Endothelial cell of umbilical vein (primary cell): ENCODE results near the gene TMEM14A. TPM values are rescaled to one million over a fixed set of nuclear protein-coding genes. Genes with fewer than 3 reads are reported as not detected.

Experiments
- BruUV-seq: library from RNA; stranded (reverse); fragments of 400-500 nt; replicated peaks from 2 replicates; lab custom pipeline; 2021; lab: Mats Ljungman, UMichigan
- CTCF ChIA-PET: fragments of 300-600, 350-600 bp; sonication (Branson Sonifier 250); formaldehyde crosslinking; loops from one replicate; lab custom pipeline; 2021; ENCODE audit warnings: antibody characterized with exemption, inconsistent platforms; lab: Charles Lee
- POLR2A ChIA-PET: fragments of 300-600, 350-600 bp; sonication (Branson Sonifier 250); formaldehyde crosslinking; loops from one replicate; lab custom pipeline; 2021; ENCODE audit warnings: antibody characterized with exemption, inconsistent platforms; lab: Charles Lee
- DNase-seq: peaks from one replicate; pipeline ENCODE4 v3.0.0-alpha.2; 2011; ENCODE audit warnings: low read depth, low spot score
- FAIRE-seq: peaks from 2 replicates; lab custom pipeline; 2011; peaks lifted over from hg19 to GRCh38; lab: Jason Lieb, UNC
- H2AFZ ChIP-seq: 2 replicates; pipeline ENCODE4 v1.6.0; 2012; ENCODE audit warnings: low read depth, low read length, control low read depth, inconsistent platforms
- H3K27ac ChIP-seq: 2 replicates; pipeline ENCODE4 v1.5.1; 2011; ENCODE audit warnings: low read depth, mild to moderate bottlenecking, control low read depth, low read length, moderate library complexity; ENCODE audit not compliant: insufficient read depth
- H3K27me3 ChIP-seq, 2 experiments: 2 replicates each; pipeline versions ENCODE4 v1.6.0 to v1.6.1; 2011; ENCODE audit warnings: low read length in 2 of 2, mixed read lengths in 1 of 2; ENCODE audit not compliant: control insufficient read depth in 2 of 2, insufficient read depth in 2 of 2
- H3K36me3 ChIP-seq, 2 experiments: 2 replicates in 1 of 2; 3 replicates in 1 of 2; pipeline ENCODE4 v1.5.1; 2011; ENCODE audit warnings: low read length in 2 of 2, mild to moderate bottlenecking in 1 of 2, moderate library complexity in 1 of 2; ENCODE audit not compliant: control insufficient read depth in 2 of 2, insufficient read depth in 2 of 2; ENCODE audit errors: extremely low read depth in 1 of 2
- H3K4me1 ChIP-seq: 3 replicates; pipeline ENCODE4 v1.5.1; 2011; ENCODE audit warnings: mild to moderate bottlenecking, low read length; ENCODE audit not compliant: control insufficient read depth, insufficient read depth; ENCODE audit errors: extremely low read depth
- H3K4me2 ChIP-seq: 2 replicates; pipeline ENCODE4 v1.6.1; 2011; ENCODE audit warnings: low read length, control low read depth, mixed read lengths; ENCODE audit not compliant: insufficient read depth
- H3K4me3 ChIP-seq, 3 experiments: fragments of 200-600 bp in 1 of 3; sonication (generic), shearing (Covaris generic) in 1 of 3; replicated peaks in 1 of 3; 2 replicates each; pipeline ENCODE4 v1.5.1; 2011 to 2016; ENCODE audit warnings: control low read depth in 3 of 3, low read length in 3 of 3, mild to moderate bottlenecking in 2 of 3, inconsistent platforms in 1 of 3, low read depth in 1 of 3, moderate library complexity in 1 of 3; ENCODE audit not compliant: insufficient read depth in 1 of 3
- H3K79me2 ChIP-seq: 2 replicates; pipeline ENCODE4 v1.6.0; 2012; ENCODE audit warnings: low read length, inconsistent platforms; ENCODE audit not compliant: control insufficient read depth, insufficient read depth
- H3K9ac ChIP-seq: replicated peaks from 2 replicates; pipeline ENCODE3; 2011; ENCODE audit warnings: low read length, control low read depth; ENCODE audit not compliant: insufficient read depth; ENCODE audit errors: extremely low read depth
- H3K9me1 ChIP-seq: replicated peaks from 3 replicates; pipeline ENCODE4 v1.6.0; 2011; ENCODE audit warnings: mild to moderate bottlenecking, low read length; ENCODE audit not compliant: control insufficient read depth, insufficient read depth; ENCODE audit errors: extremely low read depth
- H3K9me3 ChIP-seq: replicated peaks from 2 replicates; pipeline ENCODE4 v1.5.1; 2012; ENCODE audit warnings: low read length, inconsistent platforms; ENCODE audit not compliant: control insufficient read depth, insufficient read depth
- H4K20me1 ChIP-seq: replicated peaks from 2 replicates; pipeline ENCODE3; 2011; ENCODE audit warnings: mild to moderate bottlenecking, low read length; ENCODE audit not compliant: control insufficient read depth, insufficient read depth; ENCODE audit errors: extremely low read depth
- CTCF ChIP-seq, 2 donors: IDR thresholded peaks; 1 replicate in 1 of 2; 2 replicates in 1 of 2; pipeline ENCODE4 v1.5.1; 2011; ENCODE audit warnings: low read length in 2 of 2, mild to moderate bottlenecking in 2 of 2, moderate library complexity in 2 of 2, control low read depth in 1 of 2, inconsistent platforms in 1 of 2, low read depth in 1 of 2; ENCODE audit not compliant: insufficient read depth in 1 of 2; ENCODE audit errors: extremely low read depth in 1 of 2
- EZH2 ChIP-seq: IDR thresholded peaks from 2 replicates; pipeline ENCODE4 v1.6.1; 2012; ENCODE audit warnings: borderline replicate concordance, low read depth, mild to moderate bottlenecking, moderate library complexity, low read length, inconsistent platforms; ENCODE audit not compliant: severe bottlenecking
- FOS ChIP-seq: IDR thresholded peaks from 2 replicates; pipeline ENCODE4 v1.6.1; 2011; ENCODE audit warnings: mild to moderate bottlenecking, low read length, moderate library complexity, borderline replicate concordance; ENCODE audit not compliant: insufficient read depth
- GATA2 ChIP-seq: IDR thresholded peaks from 2 replicates; pipeline ENCODE4 v1.7.0; 2011; ENCODE audit warnings: low read depth, mild to moderate bottlenecking, moderate library complexity, mixed read lengths, low read length; ENCODE audit not compliant: insufficient read length, insufficient read depth
- JUN ChIP-seq: IDR thresholded peaks from 2 replicates; pipeline ENCODE4 v1.6.1; 2011; ENCODE audit warnings: borderline replicate concordance, low read depth; ENCODE audit not compliant: insufficient read length, insufficient read depth
- MYC ChIP-seq: IDR thresholded peaks from one replicate; pipeline ENCODE4 v1.6.1; 2011; ENCODE audit warnings: mild to moderate bottlenecking, low read depth, low read length
- POLR2A ChIP-seq: IDR thresholded peaks from 2 replicates; pipeline ENCODE4 v1.6.1; 2012; ENCODE audit warnings: low read depth, mild to moderate bottlenecking, control low read depth, low read length
- POLR2AphosphoS5 ChIP-seq: IDR thresholded peaks from 2 replicates; pipeline ENCODE4 v1.6.1; 2012; ENCODE audit warnings: low read depth, mild to moderate bottlenecking, control low read depth, low read length, moderate library complexity; ENCODE audit not compliant: insufficient read depth
- dilution Hi-C: fragments of 300-500 bp; cut with MboI; formaldehyde crosslinking; loops from one replicate; pipeline ENCODE4 v1.15.0; 2019; ENCODE audit warnings: low sequenced_read_pairs; ENCODE audit not compliant: extremely low pct_ligation_motif_present
- intact Hi-C: fragments of 100-400 bp; cut with micrococcal nuclease; formaldehyde crosslinking; loops from one replicate; pipeline ENCODE4 v1.10.0; 2022
- polyA plus RNA-seq, 4 experiments: library from polyadenylated mRNA; depleted of rRNA in 3 of 4; stranded (reverse) in 3 of 4; unstranded in 1 of 4; fragments of >200 nt; gene quantifications; 2 replicates each; pipeline versions ENCODE4 v1.2.1 to v1.2.3, GENCODE V29; 2011 to 2012; ENCODE audit warnings: missing spikeins in 1 of 4
- total RNA-seq: library from RNA; stranded (reverse); gene quantifications from 2 replicates; pipeline ENCODE4 v1.2.3, GENCODE V29; 2021
- TF ChIP-seq, protein P1 (sequence below): IDR thresholded peaks from 2 replicates; pipeline ENCODE4 v1.6.1; 2011; ENCODE audit not compliant: insufficient read depth, insufficient read length

The TMEM14A gene
- total and polyA plus RNA-seq, 2 donors (not counting 3 experiments of a cell fraction or from before 2014, with no cell fraction given) = 19.5 to 33.7 TPM

GRCh38 chr6:52642368-52642767 lies 28.5 kb upstream of the TMEM14A start:
- Histone ChIP-seq H4K20me1 (no peaks in the 10 kb centered on the region), H3K9ac (no peak overlapping the region), H3K79me2 (no peaks in the 10 kb centered on the region), H3K4me2 (no peak overlapping the region), H3K36me3 (no peaks in the 10 kb centered on the region), H3K9me1 (no peaks in the 10 kb centered on the region), H3K27me3 (peaks cover 0 to 2% of the 10 kb centered on the region in 2 experiments), H3K27ac (no peak overlapping the region), H3K4me3 (no peak overlapping the region), H3K4me1 (peaks cover 3% of the 10 kb centered on the region), H3K9me3 (no peaks in the 10 kb centered on the region), H2AFZ (no peak overlapping the region)
- TF ChIP-seq CTCF (IDR thresholded peaks at IDR 0.05; ENCODE audit: extremely low read depth in 1 of 2, insufficient read depth in 1 of 2, low read depth in 1 of 2, low read length in 2 of 2) = no peak
- TF ChIP-seq, protein P1, sequence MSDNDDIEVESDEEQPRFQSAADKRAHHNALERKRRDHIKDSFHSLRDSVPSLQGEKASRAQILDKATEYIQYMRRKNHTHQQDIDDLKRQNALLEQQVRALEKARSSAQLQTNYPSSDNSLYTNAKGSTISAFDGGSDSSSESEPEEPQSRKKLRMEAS = no peak
- intact Hi-C loops = no loop called here
- no TSS peak for BruUV-seq
- CTCF ChIA-PET = interaction anchor here (1.1 to 2.2 kb wide), 4 partner anchors 9 to 225 kb away, joined by 3 to 23 read pairs (median 4); no protein-coding TSS in a partner anchor
- DNase-seq (no peak), FAIRE-seq (no peak)
- dilution Hi-C loops = no loop called here
- POLR2A ChIA-PET = no interaction called here

- CTCF ChIA-PET = interaction anchor here (1.1 to 1.4 kb wide), 2 partner anchors 9 kb away, joined by 4 to 6 read pairs; no protein-coding TSS in a partner anchor
- Histone ChIP-seq H3K4me1 (peaks cover 3% of the 10 kb centered on the region), H3K9ac (no peak overlapping the region), H2AFZ (no peak overlapping the region), H3K4me3 (no peak overlapping the region), H3K79me2 (no peaks in the 10 kb centered on the region), H3K27ac (no peak overlapping the region), H3K4me2 (no peak overlapping the region), H3K9me3 (no peaks in the 10 kb centered on the region), H3K36me3 (no peaks in the 10 kb centered on the region), H3K27me3 (peaks cover 0 to 2% of the 10 kb centered on the region in 2 experiments), H4K20me1 (no peaks in the 10 kb centered on the region), H3K9me1 (no peaks in the 10 kb centered on the region)
- no peak for DNase-seq
- POLR2A ChIA-PET = no interaction called here
- dilution Hi-C loops (no loop called here), intact Hi-C loops (no loop called here)
- no TSS peak for BruUV-seq
- FAIRE-seq = no peak
- TF ChIP-seq POLR2AphosphoS5 = no peak
- TF ChIP-seq, protein P1 = no peak
- TF ChIP-seq FOS = no peak
- no peak for TF ChIP-seq GATA2
- no peak for TF ChIP-seq CTCF (IDR thresholded peaks at IDR 0.05; ENCODE audit: extremely low read depth in 1 of 2, insufficient read depth in 1 of 2, low read depth in 1 of 2, low read length in 2 of 2)
- TF ChIP-seq JUN = no peak
- TF ChIP-seq MYC = no peak
- no peak for TF ChIP-seq EZH2
- TF ChIP-seq POLR2A = no peak
Measured at GRCh38 chr6:52643158-52643557, 27.8 kb upstream of the TMEM14A start.
